Upper lobe of left lung (tissue), 6 donors: ENCODE data around the gene AFG3L2. TPM values are rescaled to one million over a fixed set of nuclear protein-coding genes. Genes with fewer than 3 reads are reported as not detected.

ENCODE experiments used
- ATAC-seq, 2 donors: fragments of 200-7000 bp; cut with Tn5 transposase; one replicate each; pipeline ENCODE4 v1.9.1; 2022; ENCODE audit warnings: mild to moderate bottlenecking in 2 of 2, moderate library complexity in 2 of 2; ENCODE audit not compliant: low FRiP score in 2 of 2
- DNase-seq, 2 donors: peaks; one replicate each; pipeline ENCODE4 v3.0.0-alpha.2; 2019 to 2020
- H3K27ac ChIP-seq, 4 donors: fragments of 200-600 bp; sonication (generic); one replicate each; pipeline ENCODE4 v1.5.1; 2016 to 2019
- H3K27me3 ChIP-seq, 4 donors: fragments of 200-600 bp; sonication (generic); one replicate each; pipeline ENCODE4 v1.5.1; 2017 to 2019
- H3K36me3 ChIP-seq, 4 donors: fragments of 200-600 bp; sonication (generic); one replicate each; pipeline ENCODE4 v1.5.1; 2016 to 2019
- H3K4me1 ChIP-seq, 4 donors: fragments of 200-600 bp; sonication (generic); one replicate each; pipeline ENCODE4 v1.5.1; 2018 to 2019
- H3K4me3 ChIP-seq, 4 donors: fragments of 200-600 bp; sonication (generic); one replicate each; pipeline ENCODE4 v1.5.1; 2017 to 2019; ENCODE audit warnings: mild to moderate bottlenecking in 2 of 4, moderate library complexity in 1 of 4
- H3K9me3 ChIP-seq, 4 donors: fragments of 200-600 bp; sonication (generic); one replicate each; pipeline ENCODE4 v1.5.1; 2018 to 2019
- EP300 ChIP-seq, 4 donors: sonication (generic); formaldehyde crosslinking; IDR thresholded peaks; one replicate each; pipeline ENCODE4 v1.5.1; 2017; ENCODE audit warnings: antibody characterized with exemption in 4 of 4, control low read depth in 2 of 4
- POLR2A ChIP-seq, 4 donors: fragments of 450-650 bp; IDR thresholded peaks; one replicate each; pipeline ENCODE4 v1.5.1; 2016 to 2017; ENCODE audit warnings: antibody characterized with exemption in 4 of 4, mild to moderate bottlenecking in 2 of 4
- POLR2AphosphoS5 ChIP-seq, 2 donors: sonication (generic); formaldehyde crosslinking; IDR thresholded peaks; one replicate each; pipeline ENCODE4 v1.5.1; 2017; ENCODE audit warnings: antibody characterized with exemption in 2 of 2
- WGBS, 2 donors: methylation state at CpG; one replicate each; pipeline ENCODE4 v1.1.5; 2017 to 2018; 5-methylcytosine and 5-hydroxymethylcytosine counted together
- total RNA-seq, 6 donors: library from RNA; depleted of rRNA in 4 of 6; stranded (reverse); fragments of >200 nt in 4 of 6; gene quantifications; one replicate each; pipeline versions ENCODE4 v1.1.0 to v1.2.1, GENCODE V29; 2016 to 2021
- TF ChIP-seq, protein P1 (sequence below), 6 experiments: fragments of 450-650 bp in 4 of 6; fragments of 200-600 bp in 2 of 6; sonication (generic) in 2 of 6; IDR thresholded peaks; one replicate each; pipeline ENCODE4 v1.5.1; 2016 to 2019; ENCODE audit warnings: antibody characterized with exemption in 6 of 6
- donor health status: DM: no; HTN: no; CAD: no; lungs with moderate emphysema.
- donor health status: DM: no; HTN: yes; CAD: no; lungs with severe emphysema.

The AFG3L2 gene
- total RNA-seq, 6 donors from 2014 or later: 31.3 to 55.6 (median 38.3) TPM

DNA sequence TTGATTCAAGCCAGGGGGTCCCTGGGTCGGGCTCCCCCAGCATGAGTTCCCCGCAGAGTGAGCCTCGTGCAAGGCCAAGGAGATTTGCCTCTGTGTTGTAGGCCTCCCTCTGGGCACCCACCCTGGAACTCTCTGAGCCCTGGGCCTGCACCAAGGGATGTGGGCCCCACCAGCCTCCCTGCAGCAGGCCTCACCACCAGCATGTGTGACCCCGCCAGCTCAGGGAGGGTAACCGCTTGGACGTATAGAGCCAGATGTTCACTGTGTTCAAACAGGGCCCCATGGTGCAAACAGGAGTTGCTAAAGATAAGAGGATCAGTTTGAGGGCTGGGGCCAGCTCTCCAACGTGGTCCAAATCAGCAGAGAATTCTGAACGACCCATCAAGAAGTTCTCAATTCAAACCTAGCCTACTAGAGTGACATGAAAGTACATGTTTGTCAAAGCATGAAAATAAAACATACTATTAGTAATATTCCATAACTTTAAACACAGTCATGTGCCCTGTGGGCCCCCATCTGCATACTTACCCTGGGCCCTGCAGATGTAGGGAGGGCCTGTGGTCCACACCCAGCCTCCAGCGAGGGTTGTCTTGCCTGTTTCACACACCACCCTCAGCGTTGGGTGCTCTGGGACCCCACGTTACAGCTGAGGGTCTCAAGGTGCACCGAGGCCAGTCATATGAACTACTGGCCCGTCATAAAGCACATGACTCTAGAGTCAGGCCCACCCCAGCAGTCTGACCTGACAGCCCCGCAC lies 74.5 kb downstream of the AFG3L2 start:
- no peaks in the 10 kb centered on the region for H3K9me3 ChIP-seq
- peaks cover 4 to 11% (median 8%) of the 10 kb centered on the region in 4 donors for H3K4me1 ChIP-seq
- H3K4me3 ChIP-seq: no peak overlapping the region
- WGBS, 2 donors: 63 to 88% methylated on average over 5 to 12 of the region's 14 CpGs
- no peak overlapping the region for H3K27ac ChIP-seq
- ATAC-seq (no peak), DNase-seq (no peak)
- TF ChIP-seq, protein P1, sequence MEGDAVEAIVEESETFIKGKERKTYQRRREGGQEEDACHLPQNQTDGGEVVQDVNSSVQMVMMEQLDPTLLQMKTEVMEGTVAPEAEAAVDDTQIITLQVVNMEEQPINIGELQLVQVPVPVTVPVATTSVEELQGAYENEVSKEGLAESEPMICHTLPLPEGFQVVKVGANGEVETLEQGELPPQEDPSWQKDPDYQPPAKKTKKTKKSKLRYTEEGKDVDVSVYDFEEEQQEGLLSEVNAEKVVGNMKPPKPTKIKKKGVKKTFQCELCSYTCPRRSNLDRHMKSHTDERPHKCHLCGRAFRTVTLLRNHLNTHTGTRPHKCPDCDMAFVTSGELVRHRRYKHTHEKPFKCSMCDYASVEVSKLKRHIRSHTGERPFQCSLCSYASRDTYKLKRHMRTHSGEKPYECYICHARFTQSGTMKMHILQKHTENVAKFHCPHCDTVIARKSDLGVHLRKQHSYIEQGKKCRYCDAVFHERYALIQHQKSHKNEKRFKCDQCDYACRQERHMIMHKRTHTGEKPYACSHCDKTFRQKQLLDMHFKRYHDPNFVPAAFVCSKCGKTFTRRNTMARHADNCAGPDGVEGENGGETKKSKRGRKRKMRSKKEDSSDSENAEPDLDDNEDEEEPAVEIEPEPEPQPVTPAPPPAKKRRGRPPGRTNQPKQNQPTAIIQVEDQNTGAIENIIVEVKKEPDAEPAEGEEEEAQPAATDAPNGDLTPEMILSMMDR (IDR thresholded peaks at IDR 0.05): no peak
- TF ChIP-seq POLR2A (IDR thresholded peaks at IDR 0.05): no peak
- no peak for TF ChIP-seq POLR2AphosphoS5 (IDR thresholded peaks at IDR 0.05)
- TF ChIP-seq EP300 (IDR thresholded peaks at IDR 0.05): no peak
- no peaks in the 10 kb centered on the region for H3K36me3 ChIP-seq
- H3K27me3 ChIP-seq: peaks cover 0 to 4% (median 0%) of the 10 kb centered on the region in 4 donors

DNA sequence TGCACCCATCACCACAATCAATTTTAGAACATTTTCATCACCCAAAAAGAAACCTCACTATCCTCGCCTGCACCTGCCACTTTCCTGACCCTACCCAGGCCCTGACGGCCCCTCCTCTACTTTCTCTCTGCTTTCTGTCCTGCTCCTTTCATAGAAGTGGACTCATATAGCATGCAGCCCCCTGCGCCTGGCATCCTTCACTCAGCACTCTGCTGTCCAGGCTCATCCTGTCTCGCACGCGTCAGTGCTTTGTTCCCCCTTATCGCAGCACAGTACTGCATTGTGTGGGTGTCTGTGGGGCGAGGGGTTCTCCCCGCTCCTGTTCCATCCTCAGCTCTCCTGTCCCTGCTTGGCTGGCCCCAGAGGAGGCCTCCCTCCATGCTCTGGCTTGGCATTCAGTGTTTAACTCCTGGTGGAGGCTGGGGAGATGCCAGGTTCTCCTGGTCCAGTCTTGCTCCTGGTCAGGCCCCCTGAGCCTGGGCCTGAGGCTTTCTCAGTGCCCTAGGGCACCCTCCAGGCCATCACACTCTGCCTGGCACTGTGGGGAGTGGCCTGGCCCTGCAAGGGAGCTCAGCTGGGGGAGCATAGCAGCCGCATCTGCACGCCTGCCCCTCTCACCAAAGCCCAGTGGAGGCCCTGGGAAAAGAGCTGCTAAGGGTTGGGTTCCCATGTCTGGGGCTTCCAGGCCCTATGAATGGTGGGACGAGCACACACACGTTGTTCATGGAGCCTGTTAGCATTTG lies 75.6 kb downstream of the AFG3L2 start:
- Histone ChIP-seq H3K27ac (no peak overlapping the region), H3K36me3 (no peaks in the 10 kb centered on the region), H3K9me3 (no peaks in the 10 kb centered on the region), H3K4me1 (peaks cover 0 to 1% (median 0%) of the 10 kb centered on the region in 4 donors), H3K4me3 (no peak overlapping the region), H3K27me3 (peaks cover 0 to 3% (median 0%) of the 10 kb centered on the region in 4 donors)
- TF ChIP-seq, protein P1 (IDR thresholded peaks at IDR 0.05): no peak
- TF ChIP-seq POLR2A (IDR thresholded peaks at IDR 0.05) (no peak), EP300 (IDR thresholded peaks at IDR 0.05) (no peak), POLR2AphosphoS5 (IDR thresholded peaks at IDR 0.05) (no peak)
- DNase-seq (no peak), ATAC-seq (no peak)
- 76 to 90% methylated on average over 12 to 13 of the region's 13 CpGs for WGBS, 2 donors

DNA sequence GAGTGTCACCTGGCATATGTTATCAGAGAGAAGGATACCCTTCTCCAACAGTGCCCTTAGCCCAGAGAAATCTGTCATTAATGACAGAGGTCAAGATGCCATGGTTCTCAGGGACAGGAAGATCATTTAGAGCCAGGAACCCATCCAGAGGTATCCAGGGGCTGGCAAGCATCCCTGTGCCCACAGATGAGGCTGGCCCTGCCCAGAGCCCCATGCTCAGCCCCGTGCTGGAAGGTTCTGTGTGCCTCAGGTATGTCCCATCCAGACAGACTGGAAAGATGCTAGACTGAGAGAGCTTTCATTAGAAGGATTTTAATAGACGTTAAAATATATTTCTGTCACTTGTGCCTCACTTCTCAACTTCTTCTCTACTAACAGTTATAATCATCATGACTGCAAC lies 77.2 kb downstream of the AFG3L2 start:
- TF ChIP-seq, protein P1 (IDR thresholded peaks at IDR 0.05): no peak
- TF ChIP-seq POLR2AphosphoS5 (IDR thresholded peaks at IDR 0.05) (no peak), EP300 (IDR thresholded peaks at IDR 0.05) (no peak), POLR2A (IDR thresholded peaks at IDR 0.05) (no peak)
- no peaks in the 10 kb centered on the region for H3K27me3 ChIP-seq
- DNase-seq (no peak), ATAC-seq (no peak)
- no peak overlapping the region for H3K27ac ChIP-seq
- no peaks in the 10 kb centered on the region for H3K36me3 ChIP-seq
- 87% methylated on average over 2 of the region's 2 CpGs for WGBS, 2 donors
- no peaks in the 10 kb centered on the region for H3K9me3 ChIP-seq
- H3K4me1 ChIP-seq: no peaks in the 10 kb centered on the region
- H3K4me3 ChIP-seq: no peak overlapping the region

DNA sequence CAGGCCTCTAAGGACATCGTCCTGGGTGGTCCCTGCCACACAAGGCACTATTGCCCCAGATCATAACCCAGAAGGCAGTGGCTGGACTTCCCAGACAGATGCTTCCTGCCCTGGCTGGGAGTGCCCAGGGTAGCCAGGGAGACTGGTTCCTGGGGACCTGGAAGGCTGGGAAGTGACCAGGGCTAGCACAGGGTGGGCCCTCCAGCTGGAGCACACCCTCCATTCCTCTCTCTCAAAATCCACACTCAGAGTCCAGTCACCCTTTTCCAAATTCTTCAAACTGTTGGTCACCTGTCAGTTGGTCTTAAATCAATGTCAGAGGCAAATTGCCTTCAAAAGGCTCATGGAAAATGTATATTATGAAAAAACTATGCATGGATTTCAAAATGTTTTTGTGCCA lies 80.6 kb downstream of the AFG3L2 start:
- Histone ChIP-seq H3K4me3 (no peak overlapping the region), H3K36me3 (no peaks in the 10 kb centered on the region), H3K4me1 (no peaks in the 10 kb centered on the region), H3K27me3 (no peaks in the 10 kb centered on the region), H3K27ac (no peak overlapping the region), H3K9me3 (no peaks in the 10 kb centered on the region)
- WGBS, 2 donors: 56 to 100% methylated on average over 1 of the region's 1 CpG
- DNase-seq: no peak
- ATAC-seq: no peak
- no peak for TF ChIP-seq POLR2A (IDR thresholded peaks at IDR 0.05)
- TF ChIP-seq, protein P1 (IDR thresholded peaks at IDR 0.05): no peak
- no peak for TF ChIP-seq POLR2AphosphoS5 (IDR thresholded peaks at IDR 0.05)
- TF ChIP-seq EP300 (IDR thresholded peaks at IDR 0.05): no peak
